ENCODE measurements around the gene MYO1D. TPM values are rescaled to one million over a fixed set of nuclear protein-coding genes. Genes with fewer than 3 reads are reported as not detected.

The MYO1D gene
- total and polyA plus RNA-seq, 2 donors (not counting 1 experiment from before 2014, with no cell fraction given): 5.4 to 26.7 TPM

- POLR2A ChIA-PET: no interaction called here
- H3K27ac Mint-ChIP-seq: no peak overlapping the region
- CTCF ChIA-PET: interaction anchor here (1.4 to 3.3 kb wide), 3 partner anchors 12 to 127 kb away, joined by 3 to 30 read pairs (median 4); no protein-coding TSS in a partner anchor
- Histone ChIP-seq H3K27ac (ENCODE audit: low read length in 2 of 2) (no peak overlapping the region), H3K27me3 (replicated peaks in 1 of 4; ENCODE audit: control extremely low read depth in 1 of 4, control insufficient read depth in 3 of 4, insufficient read depth in 4 of 4, low read length in 3 of 4) (no peaks in the 10 kb centered on the region), H4K20me1 (ENCODE audit: control insufficient read depth, insufficient read depth, low read length, poor library complexity, severe bottlenecking) (peaks cover 16% of the 10 kb centered on the region), H3K9ac (ENCODE audit: low read length) (no peak overlapping the region), H3K9me3 (ENCODE audit: control extremely low read depth in 1 of 3, control insufficient read depth in 2 of 3, insufficient read depth in 1 of 3, low read length in 2 of 3) (no peaks in the 10 kb centered on the region), H3K79me2 (ENCODE audit: control insufficient read depth, insufficient read depth, low read length) (peaks cover 85% of the 10 kb centered on the region), H2AFZ (ENCODE audit: insufficient read depth, low read depth, low read length, poor library complexity, severe bottlenecking) (no peak overlapping the region), H3K36me3 (replicated peaks in 1 of 2; ENCODE audit: control extremely low read depth in 1 of 2, control insufficient read depth in 1 of 2, extremely low read depth in 1 of 2, insufficient read depth in 2 of 2, low read length in 1 of 2) (peaks cover 26 to 72% of the 10 kb centered on the region in 2 experiments), H3K4me1 (ENCODE audit: control insufficient read depth in 2 of 2, insufficient read depth in 2 of 2, low read length in 2 of 2) (peaks cover 13 to 14% of the 10 kb centered on the region in 2 donors), H3K4me2 (replicated peaks; ENCODE audit: low read depth, low read length, poor library complexity, severe bottlenecking) (no peak overlapping the region), H3K4me3 (ENCODE audit: control extremely low read depth in 1 of 5, extremely low read depth in 1 of 5, insufficient read depth in 1 of 5, low read depth in 2 of 5, low read length in 4 of 5) (no peak overlapping the region)
- WGBS (ENCODE audit: insufficient coverage): 100% methylated on average over 1 of the region's 5 CpGs
- ATAC-seq (ENCODE audit: low read depth) (no peak), DNase-seq (no peak)
- no peak for TF ChIP-seq CTCF (IDR thresholded peaks at IDR 0.05)
- no peak for TF ChIP-seq EZH2 (IDR thresholded peaks at IDR 0.05; ENCODE audit: borderline replicate concordance, insufficient read depth, low read depth, low read length, poor library complexity, severe bottlenecking)
- peaks cover 28% of the 10 kb centered on the region for H3K4me1 Mint-ChIP-seq
- H3K27me3 Mint-ChIP-seq: no peaks in the 10 kb centered on the region
- intact Hi-C loops (cut with micrococcal nuclease): no loop called here
- no peak overlapping the region for H3K4me3 Mint-ChIP-seq
- no peaks in the 10 kb centered on the region for H3K9me3 Mint-ChIP-seq (ENCODE audit: insufficient read depth)
Measured at GRCh38 chr17:32449963-32450362, 427.0 kb downstream of the MYO1D start.

GRCh38 chr17:32446949-32447348 is 430.0 kb downstream of the MYO1D start:
- Histone ChIP-seq H3K36me3 (replicated peaks in 1 of 2; ENCODE audit: control extremely low read depth in 1 of 2, control insufficient read depth in 1 of 2, extremely low read depth in 1 of 2, insufficient read depth in 2 of 2, low read length in 1 of 2) (peaks cover 14 to 42% of the 10 kb centered on the region in 2 experiments), H3K27me3 (replicated peaks in 1 of 4; ENCODE audit: control extremely low read depth in 1 of 4, control insufficient read depth in 3 of 4, insufficient read depth in 4 of 4, low read length in 3 of 4) (peaks cover 0 to 2% (median 0%) of the 10 kb centered on the region in 4 experiments), H3K27ac (ENCODE audit: low read length in 2 of 2) (no peak overlapping the region), H2AFZ (ENCODE audit: insufficient read depth, low read depth, low read length, poor library complexity, severe bottlenecking) (no peak overlapping the region), H3K79me2 (ENCODE audit: control insufficient read depth, insufficient read depth, low read length) (peaks cover 83% of the 10 kb centered on the region), H4K20me1 (ENCODE audit: control insufficient read depth, insufficient read depth, low read length, poor library complexity, severe bottlenecking) (peaks cover 16% of the 10 kb centered on the region), H3K9me3 (ENCODE audit: control extremely low read depth in 1 of 3, control insufficient read depth in 2 of 3, insufficient read depth in 1 of 3, low read length in 2 of 3) (no peaks in the 10 kb centered on the region), H3K9ac (ENCODE audit: low read length) (no peak overlapping the region), H3K4me2 (replicated peaks; ENCODE audit: low read depth, low read length, poor library complexity, severe bottlenecking) (no peak overlapping the region), H3K4me3 (ENCODE audit: control extremely low read depth in 1 of 5, extremely low read depth in 1 of 5, insufficient read depth in 1 of 5, low read depth in 2 of 5, low read length in 4 of 5) (no peak overlapping the region), H3K4me1 (ENCODE audit: control insufficient read depth in 2 of 2, insufficient read depth in 2 of 2, low read length in 2 of 2) (peaks cover 18 to 23% of the 10 kb centered on the region in 2 donors)
- Mint-ChIP-seq H3K27ac (no peak overlapping the region), H3K27me3 (no peaks in the 10 kb centered on the region), H3K4me3 (no peak overlapping the region), H3K4me1 (peaks cover 36% of the 10 kb centered on the region), H3K9me3 (ENCODE audit: insufficient read depth) (no peaks in the 10 kb centered on the region)
- POLR2A ChIA-PET: no interaction called here
- 79% methylated on average over 2 of the region's 2 CpGs for WGBS (ENCODE audit: insufficient coverage)
- CTCF ChIA-PET: interaction anchor here (0.7 to 3.3 kb wide), 4 partner anchors 15 to 748 kb away, joined by 3 to 30 read pairs (median 16); no protein-coding TSS in a partner anchor
- intact Hi-C loops (cut with micrococcal nuclease): no loop called here
- TF ChIP-seq CTCF (IDR thresholded peaks at IDR 0.05) (no peak), EZH2 (IDR thresholded peaks at IDR 0.05; ENCODE audit: borderline replicate concordance, insufficient read depth, low read depth, low read length, poor library complexity, severe bottlenecking) (no peak)
- no peak for ATAC-seq (ENCODE audit: low read depth)
- DNase-seq: no peak
